ENCODE data around the gene DUX4.
"Not testable (repeated sequence)": the region's sequence is repeated elsewhere in the genome, so short reads cannot be mapped to it uniquely, and the experiment has no call there.

Gene DUX4

GRCh38 chr4:190173428-190173827 lies at the start of gene DUX4:
TSS of gene DUX4 (plus strand) at chr4:190173774. CDS start at chr4:190173774, 0 bp downstream.
- not testable (repeated sequence) for H3K27ac ChIP-seq

DNA sequence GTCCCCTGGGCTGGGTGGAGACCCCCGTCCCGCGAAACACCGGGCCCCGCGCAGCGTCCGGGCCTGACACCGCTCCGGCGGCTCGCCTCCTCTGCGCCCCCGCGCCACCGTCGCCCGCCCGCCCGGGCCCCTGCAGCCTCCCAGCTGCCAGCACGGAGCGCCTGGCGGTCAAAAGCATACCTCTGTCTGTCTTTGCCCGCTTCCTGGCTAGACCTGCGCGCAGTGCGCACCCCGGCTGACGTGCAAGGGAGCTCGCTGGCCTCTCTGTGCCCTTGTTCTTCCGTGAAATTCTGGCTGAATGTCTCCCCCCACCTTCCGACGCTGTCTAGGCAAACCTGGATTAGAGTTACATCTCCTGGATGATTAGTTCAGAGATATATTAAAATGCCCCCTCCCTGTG lies 1.9 kb downstream of the DUX4 start:
- not testable (repeated sequence) for H3K27ac ChIP-seq

DNA sequence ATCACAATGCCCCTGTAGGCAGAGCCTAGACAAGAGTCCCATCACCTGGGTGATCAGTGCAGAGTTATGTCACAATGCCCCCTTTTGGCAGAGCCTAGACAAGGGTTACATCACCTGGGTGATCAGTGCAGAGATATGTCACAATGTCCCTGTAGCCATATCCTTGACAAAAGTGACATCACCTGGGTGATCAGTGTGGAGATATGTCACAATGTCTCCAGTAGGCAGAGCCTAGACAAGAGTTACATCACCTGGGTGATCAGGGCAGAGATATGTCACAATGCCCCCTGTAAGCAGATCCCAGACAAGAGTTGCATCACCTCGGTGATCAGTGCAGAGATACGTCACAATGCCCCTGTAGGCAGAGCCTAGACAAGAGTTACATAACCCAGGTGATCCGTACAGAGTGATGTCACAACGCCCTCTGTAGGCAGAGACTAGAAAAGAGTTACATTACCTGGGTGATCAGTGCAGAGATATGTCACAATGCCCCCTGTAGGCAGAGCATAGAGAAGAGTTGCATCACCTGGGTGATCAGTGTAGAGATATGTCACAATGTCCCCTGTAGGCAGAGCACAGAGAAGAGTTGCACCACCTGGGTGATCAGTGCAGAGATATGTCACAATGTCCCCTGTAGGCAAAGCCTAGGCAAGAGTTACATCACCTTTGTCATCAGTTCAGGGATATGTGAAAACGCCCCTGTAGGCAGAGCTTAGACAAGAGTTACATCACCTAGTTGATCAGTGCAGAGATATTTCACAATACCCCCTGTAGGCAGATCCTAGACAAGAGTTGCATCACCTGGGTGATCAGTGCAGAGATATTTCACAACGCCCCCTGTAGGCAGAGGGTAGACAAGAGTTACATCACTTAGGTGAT lies 4.4 kb downstream of the DUX4 start:
- H3K27ac ChIP-seq = not testable (repeated sequence)

- not testable (repeated sequence) for H3K27ac ChIP-seq
Observed at GRCh38 chr4:190178606-190178990, 5.0 kb downstream of the DUX4 start.

DNA sequence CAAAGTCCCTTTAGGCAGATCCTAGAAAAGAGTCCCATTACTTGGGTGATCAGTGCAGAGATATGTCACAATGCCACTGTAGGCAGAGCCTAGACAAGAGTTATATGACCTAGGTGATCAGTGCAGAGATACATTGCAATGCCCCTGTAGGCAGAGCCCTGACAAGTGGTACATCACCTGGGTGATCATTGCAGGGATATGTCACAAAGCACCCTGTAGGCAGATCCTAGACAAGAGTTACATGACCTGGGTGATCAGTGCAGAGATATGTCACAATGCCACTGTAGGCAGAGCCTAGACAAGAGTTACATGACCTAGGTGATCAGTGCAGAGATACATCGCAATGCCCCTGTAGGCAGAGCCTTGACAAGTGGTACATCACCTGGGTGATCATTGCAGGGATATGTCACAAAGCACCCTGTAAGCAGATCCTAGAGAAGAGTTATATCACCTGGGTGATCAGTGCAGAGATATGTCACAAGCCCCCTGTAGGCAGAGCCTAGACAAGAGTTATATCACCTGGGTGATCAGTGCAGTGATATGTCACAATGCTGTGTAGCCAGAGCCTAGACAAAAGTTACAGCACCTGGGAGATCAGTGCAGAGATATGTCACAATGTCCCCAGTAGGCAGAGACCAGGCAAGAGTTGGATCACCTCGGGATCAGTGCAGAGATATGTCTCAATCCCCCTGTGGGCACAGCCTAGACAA lies 5.6 kb downstream of the DUX4 start:
- not testable (repeated sequence) for H3K27ac ChIP-seq

DNA sequence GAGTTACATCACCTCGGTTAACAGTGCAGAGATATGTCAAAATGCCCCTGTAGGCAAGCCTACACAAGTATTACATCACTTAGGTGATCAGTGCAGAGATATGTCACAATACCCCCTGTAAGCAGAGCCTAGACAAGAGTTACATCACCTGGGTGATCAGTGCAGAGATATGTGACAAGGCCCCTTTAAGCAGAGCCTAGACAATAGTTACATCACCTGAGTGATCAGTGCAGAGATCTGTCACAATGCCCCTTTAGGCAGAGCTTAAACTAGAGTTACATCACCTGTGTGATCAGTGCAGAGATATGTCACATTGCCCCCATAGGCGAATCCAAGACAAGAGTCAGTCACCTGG lies 6.1 kb downstream of the DUX4 start:
- H3K27ac ChIP-seq = not testable (repeated sequence)

DNA sequence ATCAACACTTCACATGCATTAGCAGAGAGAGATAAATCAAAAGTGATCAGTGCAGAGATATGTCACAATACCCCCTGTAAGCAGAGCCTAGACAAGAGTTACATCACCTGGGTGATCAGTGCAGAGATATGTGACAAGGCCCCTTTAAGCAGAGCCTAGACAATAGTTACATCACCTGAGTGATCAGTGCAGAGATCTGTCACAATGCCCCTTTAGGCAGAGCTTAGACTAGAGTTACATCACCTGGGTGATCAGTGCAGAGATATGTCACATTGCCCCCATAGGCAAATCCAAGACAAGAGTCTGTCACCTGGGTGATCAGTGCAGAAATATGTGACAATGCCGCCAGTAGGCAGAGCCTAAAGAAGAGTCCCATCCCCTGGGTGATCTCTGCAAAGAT lies 7.4 kb downstream of the DUX4 start:
- H3K27ac ChIP-seq = not testable (repeated sequence)

GRCh38 chr4:190181481-190182100 lies 8.0 kb downstream of the DUX4 start:
- not testable (repeated sequence) for H3K27ac ChIP-seq

GRCh38 chr4:190203510-190203909 lies 29.9 kb downstream of the DUX4 start:
- not testable (repeated sequence) for H3K27ac ChIP-seq
